ENCODE measurements around the gene BLVRA. TPM values are rescaled to one million over a fixed set of nuclear protein-coding genes. Genes with fewer than 3 reads are reported as not detected.

BLVRA gene
- polyA plus RNA-seq, 1 donor (not counting 4 experiments of a cell fraction or from before 2014, with no cell fraction given): 49.6 TPM

DNA sequence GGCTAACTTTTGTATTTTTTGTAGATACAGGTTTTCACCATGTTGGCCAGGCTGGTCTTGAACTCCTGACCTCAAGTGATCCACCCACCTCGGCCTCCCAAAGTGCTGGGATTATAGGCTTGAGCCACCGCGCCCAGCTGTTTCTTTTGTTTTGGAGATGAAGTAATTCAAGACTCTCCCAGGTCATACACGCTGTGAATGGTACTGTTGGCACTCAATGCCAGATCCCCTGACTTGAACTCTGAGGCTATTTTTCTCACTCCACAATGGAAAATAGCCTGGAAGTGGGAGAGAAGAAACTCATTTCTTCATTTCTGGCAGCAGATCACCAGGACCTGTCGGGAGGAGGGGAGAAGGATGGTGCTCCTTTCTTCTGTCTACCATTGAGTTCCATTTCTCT is 32.4 kb downstream of the BLVRA start:
- H3K79me2 ChIP-seq (ENCODE audit: control insufficient read depth, insufficient read depth, low read length): no peaks in the 10 kb centered on the region
- no peak for FAIRE-seq

DNA sequence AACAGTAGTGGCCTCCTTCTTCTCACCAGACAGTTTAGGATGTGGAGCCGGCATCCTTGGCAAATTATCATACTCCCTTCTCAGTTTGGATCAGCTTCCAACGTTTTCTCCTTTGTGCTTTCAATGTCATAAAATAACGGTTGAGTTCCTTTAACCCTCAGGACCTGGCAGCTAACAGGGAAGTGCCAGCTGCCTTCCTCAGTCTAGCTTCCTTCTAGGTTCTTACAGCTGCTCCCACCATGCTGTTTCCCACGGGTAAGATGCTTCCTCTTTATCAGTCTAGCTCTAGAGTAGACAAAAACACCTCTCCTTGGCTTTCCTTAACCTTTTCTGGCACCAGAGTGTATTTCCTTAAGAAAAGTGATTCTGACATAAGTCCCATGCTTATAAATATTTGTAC is 33.2 kb downstream of the BLVRA start:
- no peak for TF ChIP-seq EZH2 (IDR thresholded peaks at IDR 0.05; ENCODE audit: low read length)
- TF ChIP-seq, protein P1, sequence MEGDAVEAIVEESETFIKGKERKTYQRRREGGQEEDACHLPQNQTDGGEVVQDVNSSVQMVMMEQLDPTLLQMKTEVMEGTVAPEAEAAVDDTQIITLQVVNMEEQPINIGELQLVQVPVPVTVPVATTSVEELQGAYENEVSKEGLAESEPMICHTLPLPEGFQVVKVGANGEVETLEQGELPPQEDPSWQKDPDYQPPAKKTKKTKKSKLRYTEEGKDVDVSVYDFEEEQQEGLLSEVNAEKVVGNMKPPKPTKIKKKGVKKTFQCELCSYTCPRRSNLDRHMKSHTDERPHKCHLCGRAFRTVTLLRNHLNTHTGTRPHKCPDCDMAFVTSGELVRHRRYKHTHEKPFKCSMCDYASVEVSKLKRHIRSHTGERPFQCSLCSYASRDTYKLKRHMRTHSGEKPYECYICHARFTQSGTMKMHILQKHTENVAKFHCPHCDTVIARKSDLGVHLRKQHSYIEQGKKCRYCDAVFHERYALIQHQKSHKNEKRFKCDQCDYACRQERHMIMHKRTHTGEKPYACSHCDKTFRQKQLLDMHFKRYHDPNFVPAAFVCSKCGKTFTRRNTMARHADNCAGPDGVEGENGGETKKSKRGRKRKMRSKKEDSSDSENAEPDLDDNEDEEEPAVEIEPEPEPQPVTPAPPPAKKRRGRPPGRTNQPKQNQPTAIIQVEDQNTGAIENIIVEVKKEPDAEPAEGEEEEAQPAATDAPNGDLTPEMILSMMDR (optimal IDR thresholded peaks at IDR 0.05 in 1 of 3, IDR thresholded peaks at IDR 0.05 in 1 of 3, conservative IDR thresholded peaks at IDR 0.05 in 1 of 3; ENCODE audit: extremely low read depth in 1 of 3, insufficient read depth in 2 of 3, low read length in 3 of 3): no peak

More for the DNA sequence above, 32.4 kb downstream of the BLVRA start:
- Histone ChIP-seq H2AFZ (ENCODE audit: control insufficient read depth, low read length) (no peak overlapping the region), H3K9me3 (ENCODE audit: control insufficient read depth, low read depth, low read length) (no peaks in the 10 kb centered on the region), H3K4me1 (ENCODE audit: control insufficient read depth, extremely low read depth, insufficient read depth, low read length) (no peaks in the 10 kb centered on the region), H4K20me1 (ENCODE audit: control insufficient read depth, extremely low read depth, insufficient read depth, low read length) (no peaks in the 10 kb centered on the region), H3K9me1 (ENCODE audit: control insufficient read depth, extremely low read depth, insufficient read depth, low read length) (no peaks in the 10 kb centered on the region), H3K4me3 (ENCODE audit: control insufficient read depth in 2 of 3, extremely low read depth in 1 of 3, insufficient read depth in 2 of 3, low read depth in 1 of 3, low read length in 3 of 3) (no peak overlapping the region), H3K27me3 (ENCODE audit: control insufficient read depth, extremely low read depth, insufficient read depth, low read length) (no peaks in the 10 kb centered on the region), H3K27ac (ENCODE audit: control insufficient read depth, insufficient read depth, low read length) (no peak overlapping the region), H3K36me3 (ENCODE audit: control insufficient read depth in 2 of 2, extremely low read depth in 1 of 2, insufficient read depth in 2 of 2, low read length in 2 of 2) (peaks cover 13 to 20% of the 10 kb centered on the region in 2 experiments), H3K9ac (ENCODE audit: control insufficient read depth, extremely low read depth, insufficient read depth, low read length) (no peak overlapping the region), H3K4me2 (ENCODE audit: control insufficient read depth, extremely low read depth, insufficient read depth, low read depth, low read length) (no peak overlapping the region)
- TF ChIP-seq, protein P1 (optimal IDR thresholded peaks at IDR 0.05 in 1 of 3, IDR thresholded peaks at IDR 0.05 in 1 of 3, conservative IDR thresholded peaks at IDR 0.05 in 1 of 3; ENCODE audit: extremely low read depth in 1 of 3, insufficient read depth in 2 of 3, low read length in 3 of 3): no peak
- no peak for TF ChIP-seq EZH2 (IDR thresholded peaks at IDR 0.05; ENCODE audit: low read length)
- no peak for DNase-seq (ENCODE audit: low read depth, low spot score)
- dilution Hi-C loops (cut with MboI; ENCODE audit: extremely low pct_ligation_motif_present, low sequenced_read_pairs): no loop called here

More for the DNA sequence above, 33.2 kb downstream of the BLVRA start:
- no peak overlapping the region for H3K4me3 ChIP-seq (ENCODE audit: control insufficient read depth in 2 of 3, extremely low read depth in 1 of 3, insufficient read depth in 2 of 3, low read depth in 1 of 3, low read length in 3 of 3)
- H4K20me1 ChIP-seq (ENCODE audit: control insufficient read depth, extremely low read depth, insufficient read depth, low read length): no peaks in the 10 kb centered on the region
- DNase-seq (ENCODE audit: low read depth, low spot score) (no peak), FAIRE-seq (no peak)
- no peaks in the 10 kb centered on the region for H3K9me1 ChIP-seq (ENCODE audit: control insufficient read depth, extremely low read depth, insufficient read depth, low read length)
- H3K4me2 ChIP-seq (ENCODE audit: control insufficient read depth, extremely low read depth, insufficient read depth, low read depth, low read length): no peak overlapping the region
- dilution Hi-C loops (cut with MboI; ENCODE audit: extremely low pct_ligation_motif_present, low sequenced_read_pairs): no loop called here
- no peak overlapping the region for H2AFZ ChIP-seq (ENCODE audit: control insufficient read depth, low read length)
- H3K9ac ChIP-seq (ENCODE audit: control insufficient read depth, extremely low read depth, insufficient read depth, low read length): no peak overlapping the region
- H3K36me3 ChIP-seq (ENCODE audit: control insufficient read depth in 2 of 2, extremely low read depth in 1 of 2, insufficient read depth in 2 of 2, low read length in 2 of 2): peaks cover 13 to 20% of the 10 kb centered on the region in 2 experiments
- H3K27me3 ChIP-seq (ENCODE audit: control insufficient read depth, extremely low read depth, insufficient read depth, low read length): no peaks in the 10 kb centered on the region
- no peaks in the 10 kb centered on the region for H3K79me2 ChIP-seq (ENCODE audit: control insufficient read depth, insufficient read depth, low read length)
- H3K9me3 ChIP-seq (ENCODE audit: control insufficient read depth, low read depth, low read length): no peaks in the 10 kb centered on the region
- no peak overlapping the region for H3K27ac ChIP-seq (ENCODE audit: control insufficient read depth, insufficient read depth, low read length)
- H3K4me1 ChIP-seq (ENCODE audit: control insufficient read depth, extremely low read depth, insufficient read depth, low read length): no peaks in the 10 kb centered on the region
